HepG2 (cell line): ENCODE results near the gene GDAP1L1. TPM values are rescaled to one million over a fixed set of nuclear protein-coding genes. Genes with fewer than 3 reads are reported as not detected.

Experiments
- ELF4 ChIP-seq: sonication (generic); formaldehyde crosslinking; IDR thresholded peaks from 2 replicates; pipeline ENCODE4 v1.5.0; 2020; ENCODE audit warnings: missing genetic modification reagents, mild to moderate bottlenecking, moderate library complexity, borderline replicate concordance
- FOSL2 ChIP-seq: sonication (generic); formaldehyde crosslinking; IDR thresholded peaks from 2 replicates; pipeline ENCODE4 v1.4.0; 2020; ENCODE audit warnings: missing genetic modification reagents
- HMGXB4 ChIP-seq, 2 experiments: sonication (generic) in 1 of 2; formaldehyde crosslinking in 1 of 2; IDR thresholded peaks; 2 replicates each; pipeline versions ENCODE4 v1.4.0 to v1.6.1; 2018 to 2020; ENCODE audit warnings: missing genetic modification reagents in 2 of 2, borderline replicate concordance in 1 of 2, low read depth in 1 of 2, mild to moderate bottlenecking in 1 of 2, missing biosample characterization in 1 of 2
- KLF16 ChIP-seq, 2 experiments: sonication (generic) in 1 of 2; formaldehyde crosslinking in 1 of 2; IDR thresholded peaks; 2 replicates each; pipeline versions ENCODE4 v1.6.1 to v1.8.0; 2016 to 2023; ENCODE audit warnings: missing genetic modification reagents in 2 of 2, missing compliant biosample characterization in 1 of 2
- KLF6 ChIP-seq: IDR thresholded peaks from 2 replicates; pipeline ENCODE4 v1.8.0; 2016; ENCODE audit warnings: missing biosample characterization, missing genetic modification reagents
- MYC ChIP-seq: sonication (generic); formaldehyde crosslinking; IDR thresholded peaks from 2 replicates; pipeline ENCODE4 v1.9.0; 2021; ENCODE audit warnings: missing genetic modification reagents, borderline replicate concordance
- PCBP2 ChIP-seq: fragments of 200-400 bp; formaldehyde crosslinking; optimal IDR thresholded peaks from 2 replicates; pipeline ENCODE3; 2018; ENCODE audit warnings: low read length, low read depth; ENCODE audit not compliant: poor library complexity, severe bottlenecking
- PPARG ChIP-seq: conservative IDR thresholded peaks from 2 replicates; pipeline ENCODE4 v1.6.1; 2016; ENCODE audit warnings: missing biosample characterization, missing genetic modification reagents
- RXRA ChIP-seq: sonication (generic); formaldehyde crosslinking; IDR thresholded peaks from 2 replicates; pipeline ENCODE4 v1.5.1; 2020; ENCODE audit warnings: missing genetic modification reagents
- SAP130 ChIP-seq: IDR thresholded peaks from 2 replicates; pipeline ENCODE4 v1.6.1; 2016; ENCODE audit warnings: low read depth
- SOX5 ChIP-seq: IDR thresholded peaks from 2 replicates; pipeline ENCODE4 v1.6.1; 2016; ENCODE audit warnings: borderline replicate concordance
- SUZ12 ChIP-seq: fragments of 150-350 bp; IDR thresholded peaks from 2 replicates; pipeline ENCODE4 v1.6.1; 2014; ENCODE audit warnings: low read depth, low read length
- USF2 ChIP-seq, 2 experiments: sonication (generic) in 1 of 2; formaldehyde crosslinking in 1 of 2; IDR thresholded peaks; 2 replicates each; pipeline versions ENCODE4 v1.5.1 to v1.6.1; 2011 to 2020; ENCODE audit warnings: borderline replicate concordance in 1 of 2, low read depth in 1 of 2, low read length in 1 of 2, mild to moderate bottlenecking in 1 of 2, missing genetic modification reagents in 1 of 2, moderate library complexity in 1 of 2
- YEATS2 ChIP-seq: sonication (generic); formaldehyde crosslinking; IDR thresholded peaks from 2 replicates; pipeline ENCODE4 v1.4.0; 2020; ENCODE audit warnings: missing genetic modification reagents, borderline replicate concordance
- ZBTB49 ChIP-seq: sonication (generic); formaldehyde crosslinking; IDR thresholded peaks from 2 replicates; pipeline ENCODE4 v1.4.0; 2020; ENCODE audit warnings: missing genetic modification reagents, borderline replicate concordance
- ZNF501 ChIP-seq: sonication (generic); formaldehyde crosslinking; IDR thresholded peaks from 2 replicates; pipeline ENCODE4 v1.5.1; 2020; ENCODE audit warnings: mild to moderate bottlenecking, moderate library complexity, missing genetic modification reagents
- polyA plus RNA-seq, 8 experiments: library from polyadenylated mRNA; depleted of rRNA in 3 of 8; stranded (reverse) in 7 of 8; unstranded in 1 of 8; fragments of >200 nt; fragmentation: Illumina TruSeq in 4 of 8; extraction: Trizol in 4 of 8; gene quantifications; 2 replicates each; pipeline versions ENCODE4 v1.2.1 to v1.2.3, GENCODE V29; 2011 to 2016; ENCODE audit warnings: low read depth in 4 of 8, missing spikeins in 1 of 8, mixed read lengths in 1 of 8; ENCODE audit not compliant: insufficient read depth in 1 of 8
- total RNA-seq, 5 experiments: library from RNA; depleted of rRNA; stranded (reverse); fragments of >200 nt; fragmentation: Illumina TruSeq; extraction: Trizol; gene quantifications; 2 replicates each; pipeline ENCODE4 v1.2.3, GENCODE V29; 2016; ENCODE audit warnings: low read depth in 1 of 5
- TF ChIP-seq, protein P1 (sequence below): sonication (generic); formaldehyde crosslinking; IDR thresholded peaks from 2 replicates; pipeline ENCODE4 v1.5.0; 2020; ENCODE audit warnings: mild to moderate bottlenecking, missing genetic modification reagents, moderate library complexity
- TF ChIP-seq, protein P2 (sequence below): sonication (generic); formaldehyde crosslinking; IDR thresholded peaks from 2 replicates; pipeline ENCODE4 v1.4.0; 2020; ENCODE audit warnings: missing genetic modification reagents

Gene GDAP1L1
- total and polyA plus RNA-seq, 2 of the 13 experiments (the other 11 are each of a cell fraction or from before 2014, with no cell fraction given), result 0.04 TPM; not detected in 1

DNA sequence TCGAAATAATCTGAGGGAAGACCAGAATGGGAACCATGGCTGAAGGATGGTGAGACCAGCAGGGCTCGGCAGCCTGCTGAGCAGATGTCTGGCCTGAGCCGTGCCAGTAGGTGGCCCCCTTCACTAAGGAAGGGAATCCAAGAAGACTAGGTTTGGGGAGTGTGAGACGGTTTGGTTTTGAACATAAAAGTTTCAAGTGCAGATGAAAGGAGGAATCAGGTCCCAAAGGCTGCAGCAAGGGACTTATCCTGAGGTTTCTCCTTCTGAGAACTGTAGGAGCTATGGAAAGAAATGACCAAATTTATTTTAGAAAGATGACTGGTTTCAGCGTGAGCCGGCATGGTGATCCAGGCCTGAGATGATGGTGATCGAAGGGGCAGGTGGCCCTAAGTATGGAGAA lies 32.0 kb upstream of the GDAP1L1 start (continued):
- TF ChIP-seq MYC (CRISPR knock-in tag) (peak; percentile 16; the same call in 1 of the 2 replicates), KLF6 (CRISPR knock-in tag) (0 out of 2 replicates have a peak, but pooled peaks have one; percentile 58), KLF16 (CRISPR knock-in tag; IDR thresholded peaks at IDR 0.05) (peak in 1 of 2 experiments; percentile 85; a peak in 2 of 4 replicates), PCBP2 (peak; percentile 45), PPARG (CRISPR knock-in tag) (0 out of 2 replicates have a peak, but pooled peaks have one; percentile 16), ZNF501 (CRISPR knock-in tag) (peak; percentile 87), SOX5 (CRISPR knock-in tag) (peak; percentile 51; the same call in 1 of the 2 replicates), YEATS2 (peak; percentile 61; the same call in 1 of the 2 replicates), FOSL2 (CRISPR knock-in tag) (peak; percentile 53), SAP130 (CRISPR knock-in tag) (peak; percentile 49; the same call in 1 of the 2 replicates), RXRA (CRISPR knock-in tag) (peak; percentile 40; the same call in 1 of the 2 replicates), ELF4 (CRISPR knock-in tag) (no peak), ZBTB49 (peak; percentile 88; the same call in 1 of the 2 replicates), USF2 (IDR thresholded peaks at IDR 0.05; ENCODE audit: low read depth, low read length) (no peak), USF2 (CRISPR knock-in tag; IDR thresholded peaks at IDR 0.05; ENCODE audit: borderline replicate concordance) (no peak), HMGXB4 (CRISPR knock-in tag; IDR thresholded peaks at IDR 0.05; ENCODE audit: borderline replicate concordance in 1 of 2, low read depth in 1 of 2) (peak in 1 of 2 experiments; percentile 77; a peak in 2 of 4 replicates), SUZ12 (no peak)
- TF ChIP-seq, protein P1, sequence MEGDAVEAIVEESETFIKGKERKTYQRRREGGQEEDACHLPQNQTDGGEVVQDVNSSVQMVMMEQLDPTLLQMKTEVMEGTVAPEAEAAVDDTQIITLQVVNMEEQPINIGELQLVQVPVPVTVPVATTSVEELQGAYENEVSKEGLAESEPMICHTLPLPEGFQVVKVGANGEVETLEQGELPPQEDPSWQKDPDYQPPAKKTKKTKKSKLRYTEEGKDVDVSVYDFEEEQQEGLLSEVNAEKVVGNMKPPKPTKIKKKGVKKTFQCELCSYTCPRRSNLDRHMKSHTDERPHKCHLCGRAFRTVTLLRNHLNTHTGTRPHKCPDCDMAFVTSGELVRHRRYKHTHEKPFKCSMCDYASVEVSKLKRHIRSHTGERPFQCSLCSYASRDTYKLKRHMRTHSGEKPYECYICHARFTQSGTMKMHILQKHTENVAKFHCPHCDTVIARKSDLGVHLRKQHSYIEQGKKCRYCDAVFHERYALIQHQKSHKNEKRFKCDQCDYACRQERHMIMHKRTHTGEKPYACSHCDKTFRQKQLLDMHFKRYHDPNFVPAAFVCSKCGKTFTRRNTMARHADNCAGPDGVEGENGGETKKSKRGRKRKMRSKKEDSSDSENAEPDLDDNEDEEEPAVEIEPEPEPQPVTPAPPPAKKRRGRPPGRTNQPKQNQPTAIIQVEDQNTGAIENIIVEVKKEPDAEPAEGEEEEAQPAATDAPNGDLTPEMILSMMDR (CRISPR knock-in tag), result peak; percentile 98
- TF ChIP-seq, protein P2, sequence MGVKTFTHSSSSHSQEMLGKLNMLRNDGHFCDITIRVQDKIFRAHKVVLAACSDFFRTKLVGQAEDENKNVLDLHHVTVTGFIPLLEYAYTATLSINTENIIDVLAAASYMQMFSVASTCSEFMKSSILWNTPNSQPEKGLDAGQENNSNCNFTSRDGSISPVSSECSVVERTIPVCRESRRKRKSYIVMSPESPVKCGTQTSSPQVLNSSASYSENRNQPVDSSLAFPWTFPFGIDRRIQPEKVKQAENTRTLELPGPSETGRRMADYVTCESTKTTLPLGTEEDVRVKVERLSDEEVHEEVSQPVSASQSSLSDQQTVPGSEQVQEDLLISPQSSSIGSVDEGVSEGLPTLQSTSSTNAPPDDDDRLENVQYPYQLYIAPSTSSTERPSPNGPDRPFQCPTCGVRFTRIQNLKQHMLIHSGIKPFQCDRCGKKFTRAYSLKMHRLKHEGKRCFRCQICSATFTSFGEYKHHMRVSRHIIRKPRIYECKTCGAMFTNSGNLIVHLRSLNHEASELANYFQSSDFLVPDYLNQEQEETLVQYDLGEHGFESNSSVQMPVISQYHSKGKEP (CRISPR knock-in tag), result no peak
